Chondrocyte (in vitro differentiated cells): Measurements from ENCODE around the gene STS. TPM values are rescaled to one million over a fixed set of nuclear protein-coding genes. Genes with fewer than 3 reads are reported as not detected.
A peak's percentile ranks its signal among the peaks of the same experiment; 100 is the strongest.

ENCODE experiments used
- DNase-seq: peaks from one replicate; pipeline ENCODE4 v3.0.0; 2021; ENCODE audit warnings: mixed read lengths, low spot score
- H3K27ac Mint-ChIP-seq: one replicate; pipeline ENCODE4 v1.8.0; 2021; ENCODE audit warnings: mild to moderate bottlenecking, moderate library complexity, mixed read lengths; ENCODE audit not compliant: unreplicated experiment
- H3K27me3 Mint-ChIP-seq: 2 replicates; pipeline ENCODE4 v1.8.0; 2021; ENCODE audit warnings: low read depth, mixed read lengths
- H3K36me3 Mint-ChIP-seq: 2 replicates; pipeline ENCODE4 v1.8.0; 2021; ENCODE audit warnings: low read depth, mixed read lengths
- H3K4me1 Mint-ChIP-seq: 2 replicates; pipeline ENCODE4 v1.8.0; 2021; ENCODE audit warnings: low read depth, mild to moderate bottlenecking, mixed read lengths
- H3K4me3 Mint-ChIP-seq: one replicate; pipeline ENCODE4 v1.8.0; 2021; ENCODE audit warnings: mild to moderate bottlenecking, moderate library complexity, mixed read lengths; ENCODE audit not compliant: unreplicated experiment
- H3K9me3 Mint-ChIP-seq: 2 replicates; pipeline ENCODE4 v1.8.0; 2021; ENCODE audit warnings: low read depth, mixed read lengths
- CTCF ChIP-seq: fragments of 200-600 bp; sonication (generic); IDR thresholded peaks from 2 replicates; pipeline ENCODE4 v1.5.0; 2021; ENCODE audit warnings: antibody characterized with exemption, mild to moderate bottlenecking, moderate library complexity
- total RNA-seq: library from RNA; stranded (reverse); gene quantifications from 3 replicates; pipeline ENCODE4 v1.2.1, GENCODE V29; 2021

Gene STS
- total RNA-seq, 1 donor from 2014 or later, result 12.1 TPM

- no peaks in the 10 kb centered on the region for H3K27me3 Mint-ChIP-seq
- H3K9me3 Mint-ChIP-seq, result peaks cover 5% of the 10 kb centered on the region
- H3K36me3 Mint-ChIP-seq, result peaks cover 2% of the 10 kb centered on the region
- TF ChIP-seq CTCF, result no peak
- H3K4me1 Mint-ChIP-seq, result peaks cover 21% of the 10 kb centered on the region
- no peak overlapping the region for H3K4me3 Mint-ChIP-seq
- no peak for DNase-seq
- H3K27ac Mint-ChIP-seq, result no peak overlapping the region
Measured at GRCh38 chrX:7115557-7115956, 32.0 kb upstream of the STS start.

GRCh38 chrX:7116081-7116480 lies 31.4 kb upstream of the STS start:
- Mint-ChIP-seq H3K27me3 (no peaks in the 10 kb centered on the region), H3K4me3 (no peak overlapping the region), H3K4me1 (peaks cover 21% of the 10 kb centered on the region), H3K36me3 (peaks cover 2% of the 10 kb centered on the region), H3K9me3 (peaks cover 5% of the 10 kb centered on the region), H3K27ac (no peak overlapping the region)
- no peak for TF ChIP-seq CTCF
- no peak for DNase-seq

- Mint-ChIP-seq H3K4me1 (peaks cover 28% of the 10 kb centered on the region), H3K9me3 (peaks cover 5% of the 10 kb centered on the region), H3K27me3 (no peaks in the 10 kb centered on the region), H3K4me3 (no peak overlapping the region), H3K27ac (no peak overlapping the region), H3K36me3 (peaks cover 2% of the 10 kb centered on the region)
- DNase-seq, result no peak
- no peak for TF ChIP-seq CTCF
Measured at GRCh38 chrX:7117587-7117986, 29.9 kb upstream of the STS start.

- Mint-ChIP-seq H3K4me1 (peaks cover 28% of the 10 kb centered on the region), H3K27ac (peak overlapping the region; percentile 83), H3K27me3 (no peaks in the 10 kb centered on the region), H3K36me3 (peaks cover 2% of the 10 kb centered on the region), H3K9me3 (peaks cover 5% of the 10 kb centered on the region), H3K4me3 (no peak overlapping the region)
- no peak for TF ChIP-seq CTCF
- DNase-seq, result no peak
Measured at GRCh38 chrX:7119950-7120877, 27.3 kb upstream of the STS start.

DNA sequence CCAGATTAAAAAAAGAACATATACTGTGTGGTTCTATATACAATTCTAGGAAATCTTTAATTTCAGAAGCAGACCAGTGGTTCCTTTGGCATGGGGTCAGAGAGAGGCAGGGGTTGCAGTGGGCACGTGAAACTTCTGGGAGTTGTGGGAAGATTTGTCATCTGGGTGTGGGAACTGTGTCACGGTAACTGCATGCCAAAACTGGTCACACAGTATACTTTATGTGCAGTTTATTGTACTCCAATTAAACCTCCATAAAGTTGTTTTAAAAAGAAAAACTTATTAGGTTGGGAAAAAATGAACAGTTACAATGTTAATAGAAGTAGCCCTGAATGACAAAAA lies 26.7 kb upstream of the STS start:
- peaks cover 5% of the 10 kb centered on the region for H3K9me3 Mint-ChIP-seq
- no peaks in the 10 kb centered on the region for H3K27me3 Mint-ChIP-seq
- peaks cover 28% of the 10 kb centered on the region for H3K4me1 Mint-ChIP-seq
- H3K36me3 Mint-ChIP-seq, result peaks cover 5% of the 10 kb centered on the region
- TF ChIP-seq CTCF, result no peak
- H3K27ac Mint-ChIP-seq, result peak overlapping the region; percentile 83
- DNase-seq, result no peak
- no peak overlapping the region for H3K4me3 Mint-ChIP-seq
